Putamen (tissue), 1 donor: ENCODE measurements around the gene LCN1.

ENCODE experiments used
- DNase-seq: peaks from one replicate; pipeline ENCODE4 v3.0.0-alpha.2; 2016; ENCODE audit warnings: low spot score

The LCN1 gene

DNA sequence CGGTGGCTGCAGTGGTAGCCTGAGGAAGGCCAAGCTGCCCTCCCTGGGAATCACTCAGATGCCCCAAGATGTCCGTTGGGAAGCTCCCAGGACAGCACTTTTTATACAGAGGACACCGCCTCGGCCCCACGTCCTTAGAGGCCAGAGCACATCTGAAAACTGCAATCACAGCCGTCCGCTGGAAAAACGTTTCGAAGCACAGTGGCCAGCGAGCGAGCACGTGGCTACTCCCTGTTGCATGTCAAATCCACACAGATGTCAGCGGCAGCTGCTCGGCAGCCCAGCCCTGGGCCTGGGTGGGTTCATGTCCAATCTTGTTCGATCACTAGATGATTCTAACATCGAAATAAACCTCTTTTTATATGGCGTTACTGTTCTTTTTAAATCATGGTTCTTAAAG, 32.7 kb upstream of the LCN1 start:
- no peak for DNase-seq

DNA sequence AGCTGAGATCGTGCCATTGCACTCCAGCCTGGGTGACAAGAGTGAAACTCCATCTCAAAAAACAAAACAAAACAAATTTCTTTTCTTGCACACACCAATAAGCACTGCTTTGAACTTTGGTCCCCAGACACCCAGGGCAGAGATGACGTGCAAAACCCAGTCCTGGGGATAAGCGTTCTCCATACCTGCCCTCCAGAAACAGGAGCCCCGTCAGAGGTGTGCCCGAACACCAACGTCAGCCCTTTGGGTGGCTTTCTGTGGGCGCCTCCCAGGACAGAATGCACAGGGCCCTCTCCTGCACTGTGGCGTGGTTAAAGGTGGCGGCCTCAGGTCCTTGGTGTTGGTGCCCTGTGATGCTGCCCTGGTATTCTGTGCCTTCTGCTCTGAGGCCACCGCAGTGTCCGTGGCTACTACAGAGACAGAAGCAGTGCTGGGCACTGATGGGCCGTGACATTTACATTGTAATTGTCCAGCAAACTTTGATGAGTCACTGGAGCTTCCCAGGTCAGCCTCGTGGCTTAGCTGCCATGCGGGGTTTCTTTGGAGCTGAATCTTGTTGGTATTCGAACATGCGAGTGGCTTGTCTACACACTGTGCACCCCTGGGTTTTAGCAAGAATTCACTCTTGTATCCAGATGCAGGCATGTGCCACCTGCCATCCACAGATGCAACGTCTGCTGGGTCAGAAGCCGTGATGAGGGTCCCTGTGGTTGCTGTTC, 31.9 kb upstream of the LCN1 start:
- no peak for DNase-seq

- DNase-seq = no peak
Observed at GRCh38 chr9:135490166-135490870, 30.9 kb upstream of the LCN1 start.

- no peak for DNase-seq
Observed at GRCh38 chr9:135490980-135491464, 30.2 kb upstream of the LCN1 start.

- DNase-seq = no peak
Observed at GRCh38 chr9:135491764-135492163, 29.5 kb upstream of the LCN1 start.

DNA sequence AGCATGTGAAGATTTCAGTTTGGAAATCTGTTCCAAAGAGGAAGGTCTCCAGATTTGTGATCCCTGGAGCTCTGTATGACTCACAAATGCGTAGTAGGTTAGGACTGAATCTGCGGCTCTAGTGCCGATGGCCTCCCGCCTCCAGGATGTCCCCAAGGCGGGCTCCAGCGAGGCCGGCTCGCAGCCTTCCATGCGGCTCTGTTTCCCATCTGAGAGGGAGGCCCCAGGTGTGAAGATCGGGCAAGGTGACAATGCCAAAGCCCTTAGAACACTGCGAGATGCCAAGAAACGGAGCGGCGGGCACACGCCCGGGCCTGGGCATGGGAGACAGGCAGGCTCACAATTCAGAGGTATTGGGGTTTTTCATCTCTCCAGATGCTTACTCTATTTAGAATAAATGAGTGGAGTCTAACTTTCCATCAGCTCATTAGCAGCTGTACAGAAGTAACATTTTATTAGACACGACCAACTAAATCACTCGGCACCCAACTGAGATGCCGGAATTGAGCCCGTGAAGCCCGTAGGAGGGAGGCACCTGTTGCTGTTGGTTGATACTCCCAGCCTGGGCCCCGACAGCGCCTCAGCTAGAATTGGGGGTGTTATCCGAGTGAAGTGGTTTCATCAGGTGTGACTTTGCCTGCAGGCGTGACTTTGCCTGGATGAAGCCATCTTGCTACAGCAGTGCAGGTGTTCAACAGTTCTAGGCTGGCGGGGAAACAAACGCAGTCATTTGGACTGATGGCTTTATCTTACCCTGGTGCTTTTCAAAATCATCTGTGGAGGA, 28.2 kb upstream of the LCN1 start:
- no peak for DNase-seq

GRCh38 chr9:135494791-135495559, 26.3 kb upstream of the LCN1 start:
- DNase-seq = no peak

DNA sequence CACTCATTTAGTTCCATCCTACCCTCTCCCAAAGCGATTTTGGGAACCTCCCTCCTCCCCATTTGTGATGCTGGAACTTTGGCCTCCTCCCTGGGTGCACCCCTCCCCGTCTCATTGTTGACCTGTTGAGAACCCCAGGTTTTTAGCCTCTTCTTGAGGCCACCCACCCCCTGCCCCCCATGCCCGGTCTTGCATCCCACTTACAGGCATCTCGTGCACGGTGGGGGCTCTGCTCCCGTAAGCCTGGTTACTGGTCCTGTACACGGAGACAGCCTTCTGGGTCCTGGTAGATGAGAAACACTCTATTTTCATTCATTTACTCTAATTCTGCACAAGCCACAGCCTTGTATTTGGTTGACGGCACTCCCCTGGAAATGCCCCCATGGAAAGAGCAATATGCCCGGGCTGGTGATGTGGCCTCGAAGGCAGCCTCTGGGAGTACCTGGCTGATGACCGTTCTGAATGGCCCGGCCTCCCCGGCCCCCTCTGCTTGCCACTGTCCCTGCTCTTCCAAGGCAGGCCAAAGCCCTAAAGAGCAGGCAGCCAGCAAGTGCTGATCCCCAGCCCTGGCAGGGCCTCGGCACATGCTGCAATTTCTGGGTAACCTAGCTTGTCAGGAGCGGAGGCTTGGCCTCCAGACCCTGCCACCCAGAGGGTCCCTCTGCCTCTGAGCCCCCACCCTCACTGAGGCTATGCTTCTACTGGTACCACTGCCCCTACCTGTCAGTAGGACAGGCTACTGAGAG, 22.7 kb upstream of the LCN1 start:
- no peak for DNase-seq

DNA sequence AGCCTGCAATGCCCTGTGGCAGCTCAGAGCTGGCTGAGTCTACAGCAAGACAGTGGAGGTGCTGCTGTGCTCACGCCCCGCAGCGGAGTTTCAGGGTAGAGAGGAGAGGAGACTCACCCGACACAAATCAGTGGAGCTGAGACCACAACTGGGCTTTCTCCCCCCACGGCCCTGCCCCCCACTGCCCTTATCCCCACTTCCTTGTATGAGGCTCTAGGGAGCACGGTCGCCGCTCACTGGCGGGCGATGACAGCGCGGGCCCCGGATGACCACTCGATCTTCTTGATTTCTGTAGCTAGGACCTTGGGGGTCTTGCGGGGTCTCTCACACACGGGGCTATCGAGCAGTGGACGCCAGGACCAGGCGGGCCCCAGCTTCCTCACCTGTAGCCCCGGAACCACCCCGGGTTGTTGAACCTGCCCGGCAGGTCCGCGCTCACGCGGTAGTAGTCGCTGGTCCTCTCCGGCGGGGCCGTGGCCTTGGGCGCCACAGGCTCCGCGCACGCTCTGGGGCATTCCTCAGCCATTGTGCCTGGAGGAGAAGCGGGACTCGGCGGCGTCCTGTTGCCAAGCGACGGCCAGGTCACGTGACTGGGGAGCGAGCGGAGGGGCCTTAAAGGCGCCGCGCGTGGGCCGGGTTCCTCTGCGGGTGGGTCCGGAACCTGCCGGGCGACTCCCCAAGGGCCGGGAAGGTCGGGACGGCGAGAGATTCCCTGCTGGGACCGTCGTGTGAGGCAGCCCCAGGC, 21.7 kb upstream of the LCN1 start:
- DNase-seq = peak; percentile 93

DNA sequence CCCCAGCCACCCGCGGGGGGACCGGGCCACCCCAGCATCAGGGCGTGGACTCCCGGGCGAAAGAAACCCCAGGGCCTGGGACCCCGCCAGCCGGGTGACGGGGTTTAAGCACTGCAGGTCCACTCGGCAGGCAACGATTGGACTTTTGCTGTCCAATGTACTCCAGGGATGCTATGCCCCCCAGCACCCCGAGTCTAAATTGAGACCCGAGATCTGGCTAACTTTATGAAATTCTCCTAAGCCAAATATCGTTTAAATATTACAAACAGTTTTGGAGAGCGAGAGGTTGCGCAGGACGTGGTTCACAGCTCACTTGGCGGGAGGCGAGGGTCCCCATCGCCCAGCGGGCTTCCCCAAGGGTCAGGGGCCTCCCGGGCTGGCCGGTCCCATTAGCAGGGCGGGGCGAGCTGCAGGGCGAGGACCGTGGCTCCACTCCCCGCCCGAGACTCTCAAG, 21.1 kb upstream of the LCN1 start:
- DNase-seq = no peak

DNA sequence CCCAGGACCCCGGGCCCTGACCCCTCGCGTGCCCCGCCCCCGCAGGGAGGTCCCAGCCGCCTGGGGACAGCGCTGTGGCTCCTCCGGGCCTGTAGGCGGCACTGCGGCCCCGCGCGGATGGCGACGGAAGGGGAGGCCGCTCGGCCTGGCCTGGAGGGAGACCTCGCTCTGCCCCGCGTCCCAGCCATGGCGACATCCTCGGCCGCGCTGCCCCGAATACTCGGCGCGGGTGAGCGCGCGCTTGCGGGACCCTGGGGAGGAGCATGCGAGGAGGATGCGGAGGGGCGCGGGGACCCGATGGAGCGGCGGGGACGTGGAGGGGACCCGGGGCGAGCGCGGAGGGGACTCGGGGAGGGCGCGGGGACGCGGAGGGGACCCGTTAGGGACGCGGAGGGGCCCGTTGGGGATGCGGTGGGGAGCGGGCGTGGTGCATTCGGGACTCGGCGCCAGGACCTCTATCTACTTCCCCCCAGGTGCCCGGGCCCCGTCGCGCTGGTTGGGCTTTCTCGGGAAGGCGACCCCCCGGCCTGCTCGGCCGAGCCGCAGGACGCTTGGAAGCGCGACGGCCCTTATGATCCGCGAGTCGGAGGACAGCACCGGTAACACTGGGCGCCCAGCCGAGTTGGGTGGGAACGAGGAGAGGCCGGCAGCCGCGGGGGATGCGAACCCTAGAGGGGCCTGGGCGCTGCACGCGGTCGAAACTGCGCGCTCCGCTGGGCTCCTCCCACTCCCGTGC, 20.5 kb upstream of the LCN1 start, which contains the start of gene MRPS2:
MRPS2 (plus strand) TSS at position 158 of the 736 bp plus-strand sequence; CDS start at position 187, 29 bp downstream.
- peak; percentile 88 for DNase-seq

- no peak for DNase-seq
Observed at GRCh38 chr9:135501261-135502167, 19.7 kb upstream of the LCN1 start.

DNA sequence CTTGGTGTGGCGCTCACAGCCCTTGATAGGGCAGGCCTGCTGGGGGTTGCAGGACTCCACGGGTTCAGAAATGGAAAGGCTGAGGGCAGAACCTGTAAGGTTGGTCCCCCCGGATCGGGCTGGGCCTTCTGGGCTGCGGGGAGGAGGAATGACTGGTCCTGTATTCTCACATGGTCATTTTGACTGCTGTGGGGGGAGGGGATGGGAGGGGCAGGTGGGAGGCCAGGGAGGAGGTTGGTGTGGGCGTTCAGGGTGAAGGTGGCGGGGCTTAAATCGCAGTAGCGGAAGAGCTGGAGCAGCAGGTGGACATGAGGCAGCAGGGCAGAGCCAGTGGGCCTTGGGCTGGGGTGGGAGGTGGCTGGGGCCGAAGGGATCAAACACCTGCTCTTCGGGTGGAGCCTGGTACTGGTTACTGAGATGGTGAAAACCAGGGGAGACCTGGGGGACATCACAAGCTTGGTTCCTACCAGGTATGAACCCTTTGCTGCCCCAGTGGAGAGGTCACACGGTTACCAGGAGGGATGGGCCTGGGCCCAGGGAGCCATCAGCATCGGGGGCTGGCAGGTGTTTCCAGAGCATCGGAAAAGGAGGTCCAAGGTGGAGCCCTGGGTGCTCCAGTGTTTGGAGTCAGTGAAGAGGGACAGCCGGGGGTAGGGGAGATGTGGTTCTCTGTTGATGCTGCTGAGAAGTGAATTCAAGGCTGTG, 18.9 kb upstream of the LCN1 start:
- no peak for DNase-seq

- DNase-seq = no peak
Observed at GRCh38 chr9:135502873-135503321, 18.3 kb upstream of the LCN1 start.

GRCh38 chr9:135503371-135504261, 17.6 kb upstream of the LCN1 start:
- no peak for DNase-seq
